K562 (cell line): ENCODE measurements around the gene HMCN1. TPM values are rescaled to one million over a fixed set of nuclear protein-coding genes. Genes with fewer than 3 reads are reported as not detected.

ENCODE experiments used
- ARID2 ChIP-seq: fragments of 450-650 bp; IDR thresholded peaks from 2 replicates; pipeline ENCODE4 v1.6.1; 2017; ENCODE audit warnings: antibody characterized with exemption, mild to moderate bottlenecking
- ARID3A ChIP-seq: IDR thresholded peaks from 2 replicates; pipeline ENCODE4 v1.6.1; 2012; ENCODE audit warnings: low read depth, low read length, improper control_type of control experiment, borderline replicate concordance
- CTBP1 ChIP-seq: fragments of 450-650 bp; IDR thresholded peaks from 2 replicates; pipeline ENCODE4 v1.6.1; 2016; ENCODE audit warnings: borderline replicate concordance
- CTCF ChIP-seq, 3 experiments: IDR thresholded peaks in 2 of 3; conservative IDR thresholded peaks in 1 of 3; 2 replicates each; pipeline ENCODE4 v1.5.1; 2011 to 2012; ENCODE audit warnings: low read length in 3 of 3, mild to moderate bottlenecking in 3 of 3, control low read depth in 2 of 3, improper control_type of control experiment in 1 of 3, inconsistent platforms in 1 of 3, low read depth in 1 of 3, mixed read lengths in 1 of 3, moderate library complexity in 1 of 3; ENCODE audit not compliant: insufficient read depth in 2 of 3
- IFI16 ChIP-seq: fragments of 250-450 bp; sonication (Bioruptor Pico); IDR thresholded peaks from 2 replicates; pipeline ENCODE4 v2.1.2; 2022; ENCODE audit warnings: mild to moderate bottlenecking, inconsistent platforms
- MECOM ChIP-seq: fragments of 250-450 bp; sonication (Bioruptor Pico); IDR thresholded peaks from 2 replicates; pipeline ENCODE4 v1.8.0; 2022; ENCODE audit warnings: inconsistent platforms
- MLX ChIP-seq, 2 experiments: fragments of 450-650 bp in 1 of 2; sonication (generic) in 1 of 2; formaldehyde crosslinking; conservative IDR thresholded peaks; 2 replicates each; pipeline versions ENCODE4 v1.4.0 to v1.8.1; 2020 to 2022; ENCODE audit warnings: mild to moderate bottlenecking in 1 of 2, missing genetic modification reagents in 1 of 2
- NFE2L1 ChIP-seq: fragments of 450-650 bp; IDR thresholded peaks from 2 replicates; pipeline ENCODE4 v1.6.1; 2016; ENCODE audit warnings: missing genetic modification characterization, low read depth, mild to moderate bottlenecking, missing compliant biosample characterization, moderate library complexity, borderline replicate concordance
- RNF219 ChIP-seq: fragments of 250-450 bp; sonication (Bioruptor Pico); IDR thresholded peaks from 2 replicates; pipeline ENCODE4 v1.5.0; 2022; ENCODE audit warnings: mild to moderate bottlenecking
- SAFB2 ChIP-seq: fragments of 200-400 bp; formaldehyde crosslinking; IDR thresholded peaks from 2 replicates; pipeline ENCODE4 v1.6.1; 2018; ENCODE audit warnings: borderline replicate concordance, low read length, low read depth, moderate library complexity; ENCODE audit not compliant: severe bottlenecking
- STAT5B ChIP-seq: fragments of 250-450 bp; sonication (Bioruptor Pico); IDR thresholded peaks from 2 replicates; pipeline ENCODE4 v1.8.0; 2021; ENCODE audit warnings: mild to moderate bottlenecking, inconsistent platforms
- TEAD4 ChIP-seq, 2 experiments: sonication (generic) in 1 of 2; formaldehyde crosslinking in 1 of 2; IDR thresholded peaks; 2 replicates each; pipeline versions ENCODE4 v1.6.1 to v1.8.0; 2012 to 2022; ENCODE audit warnings: borderline replicate concordance in 1 of 2, inconsistent platforms in 1 of 2, low read length in 1 of 2, mild to moderate bottlenecking in 1 of 2, missing genetic modification reagents in 1 of 2
- TSC22D4 ChIP-seq: fragments of 450-650 bp; IDR thresholded peaks from 2 replicates; pipeline ENCODE4 v1.6.1; 2016; ENCODE audit warnings: missing genetic modification characterization, missing biosample characterization, control low read depth
- VEZF1 ChIP-seq: fragments of 200-800 bp; sonication (Bioruptor generic); IDR thresholded peaks from 2 replicates; pipeline ENCODE4 v1.6.1; 2017; ENCODE audit warnings: missing genetic modification characterization, missing compliant biosample characterization
- ZNF263 ChIP-seq: sonication (generic); formaldehyde crosslinking; IDR thresholded peaks from 2 replicates; pipeline ENCODE4 v1.8.0; 2022; ENCODE audit warnings: mild to moderate bottlenecking, missing genetic modification reagents, borderline replicate concordance
- ZNF589 ChIP-seq: fragments of 200-800 bp; sonication (Bioruptor generic); IDR thresholded peaks from 2 replicates; pipeline ENCODE4 v1.6.1; 2016; ENCODE audit warnings: low read depth, missing genetic modification characterization, missing compliant biosample characterization
- polyA plus RNA-seq, 8 experiments: library from polyadenylated mRNA; depleted of rRNA in 4 of 8; stranded (reverse) in 5 of 8; unstranded in 3 of 8; fragments of >200 nt; fragmentation: Nextera tagmentation in 2 of 8; fragmentation: Illumina TruSeq in 1 of 8; extraction: Ambion mirVana in 2 of 8; extraction: Trizol in 1 of 8; gene quantifications; 2 replicates each; pipeline versions ENCODE4 v1.2.1 to v1.2.3, GENCODE V29; 2011 to 2014; ENCODE audit warnings: inconsistent platforms in 1 of 8, missing spikeins in 1 of 8
- total RNA-seq, 7 experiments: library from RNA; depleted of rRNA in 6 of 7; stranded (reverse); fragments of >200 nt in 6 of 7; fragmentation: Illumina TruSeq in 2 of 7; extraction: Trizol in 2 of 7; gene quantifications; 2 replicates each; pipeline versions ENCODE4 v1.2.1 to v1.2.3, GENCODE V29; 2011 to 2021; ENCODE audit warnings: low replicate concordance in 1 of 7

Gene HMCN1
- total and polyA plus RNA-seq, 9 of the 15 experiments (the other 6 are each of a cell fraction or from before 2014, with no cell fraction given), result 0.07 to 0.36 (median 0.21) TPM

GRCh38 chr1:186212568-186213224 lies 478.5 kb downstream of the HMCN1 start (continued):
- peak; percentile 82 for TF ChIP-seq CTBP1
- TF ChIP-seq TEAD4 (IDR thresholded peaks at IDR 0.05; ENCODE audit: low read length), result peak; percentile 71
- no peak for TF ChIP-seq TEAD4 (CRISPR knock-in tag; IDR thresholded peaks at IDR 0.05; ENCODE audit: borderline replicate concordance)
- TF ChIP-seq NFE2L1, result no peak
- TF ChIP-seq STAT5B (CRISPR knock-in tag), result no peak
- no peak for TF ChIP-seq IFI16 (CRISPR knock-in tag)
- TF ChIP-seq TSC22D4 (tag), result no peak
- TF ChIP-seq ARID3A, result no peak
- no peak for TF ChIP-seq MLX (CRISPR knock-in tag; conservative IDR thresholded peaks at IDR 0.05)
- no peak for TF ChIP-seq MECOM
- TF ChIP-seq RNF219 (CRISPR knock-in tag), result no peak
- TF ChIP-seq ZNF589, result no peak
- peak; percentile 96 for TF ChIP-seq ARID2
- peak; percentile 86 to 97 (median 87) for TF ChIP-seq CTCF (IDR thresholded peaks at IDR 0.05 in 2 of 3, conservative IDR thresholded peaks at IDR 0.05 in 1 of 3; ENCODE audit: insufficient read depth in 2 of 3, low read depth in 1 of 3, low read length in 3 of 3)
- no peak for TF ChIP-seq SAFB2
- TF ChIP-seq VEZF1 (CRISPR knock-in tag), result no peak
- TF ChIP-seq ZNF263, result no peak
